ENCODE data around the gene ALPK3.

Gene ALPK3

GRCh38 chr15:84863565-84864443 lies 46.6 kb downstream of the ALPK3 start:
- TF ChIP-seq CTCF (IDR thresholded peaks at IDR 0.05; ENCODE audit: low read depth, low read length), result no peak
- no peak overlapping the region for H3K4me3 ChIP-seq (ENCODE audit: low read depth, low read length)

- no peak for TF ChIP-seq CTCF (IDR thresholded peaks at IDR 0.05; ENCODE audit: low read depth, low read length)
- no peak overlapping the region for H3K4me3 ChIP-seq (ENCODE audit: low read depth, low read length)
Observed at GRCh38 chr15:84864444-84864795, 47.3 kb downstream of the ALPK3 start.

- no peak for TF ChIP-seq CTCF (IDR thresholded peaks at IDR 0.05; ENCODE audit: low read depth, low read length)
- no peak overlapping the region for H3K4me3 ChIP-seq (ENCODE audit: low read depth, low read length)
Observed at GRCh38 chr15:84865074-84865569, 48.0 kb downstream of the ALPK3 start.

GRCh38 chr15:84868037-84868880 lies 51.1 kb downstream of the ALPK3 start:
- H3K4me3 ChIP-seq (ENCODE audit: low read depth, low read length), result no peak overlapping the region
- TF ChIP-seq CTCF (IDR thresholded peaks at IDR 0.05; ENCODE audit: low read depth, low read length), result no peak

GRCh38 chr15:84869510-84869909 lies 52.4 kb downstream of the ALPK3 start:
- no peak overlapping the region for H3K4me3 ChIP-seq (ENCODE audit: low read depth, low read length)
- TF ChIP-seq CTCF (IDR thresholded peaks at IDR 0.05; ENCODE audit: low read depth, low read length), result no peak

GRCh38 chr15:84871428-84871985 lies 54.4 kb downstream of the ALPK3 start:
- H3K4me3 ChIP-seq (ENCODE audit: low read depth, low read length), result no peak overlapping the region
- no peak for TF ChIP-seq CTCF (IDR thresholded peaks at IDR 0.05; ENCODE audit: low read depth, low read length)
